SHP77 treated with DMSO at 0.1 percent for 48 hours (cell line): ENCODE results near the gene SNRPA.
A peak's percentile ranks its signal among the peaks of the same experiment; 100 is the strongest.

Experiments
- DNase-seq: peaks from one replicate; lab custom pipeline; 2025; lab: John Stamatoyannopoulos, UW

The SNRPA gene

GRCh38 chr19:40750874-40751537 is at the start of gene SNRPA:
Gene SNRPA, plus strand, starts transcription at chr19:40751203. Its CDS starts 206 bp downstream, at chr19:40751409.
- peak; percentile 99 for DNase-seq

- no peak for DNase-seq
Observed at GRCh38 chr19:40701758-40702157, 49.2 kb upstream of the SNRPA start.

- DNase-seq, result no peak
Observed at GRCh38 chr19:40702337-40703012, 48.5 kb upstream of the SNRPA start.

- DNase-seq, result no peak
Observed at GRCh38 chr19:40703029-40703755, 47.8 kb upstream of the SNRPA start.

- no peak for DNase-seq
Observed at GRCh38 chr19:40704491-40705361, 46.3 kb upstream of the SNRPA start.

- DNase-seq, result no peak
Observed at GRCh38 chr19:40705362-40705651, 45.7 kb upstream of the SNRPA start.

- no peak for DNase-seq
Observed at GRCh38 chr19:40705950-40706619, 44.9 kb upstream of the SNRPA start.

- no peak for DNase-seq
Observed at GRCh38 chr19:40707615-40708014, 43.4 kb upstream of the SNRPA start.

GRCh38 chr19:40709817-40710216 is 41.2 kb upstream of the SNRPA start:
- no peak for DNase-seq

GRCh38 chr19:40713939-40714338 is 37.1 kb upstream of the SNRPA start:
- no peak for DNase-seq

GRCh38 chr19:40714441-40715299 is 36.3 kb upstream of the SNRPA start:
- peak; percentile 93 for DNase-seq

- DNase-seq, result no peak
Observed at GRCh38 chr19:40716031-40716481, 34.9 kb upstream of the SNRPA start.

GRCh38 chr19:40716482-40717324 is 34.3 kb upstream of the SNRPA start, which contains the start of the genes COQ8B and ITPKC:
Gene COQ8B, minus strand, starts transcription at chr19:40716886. Its CDS starts 2,254 bp downstream, at chr19:40714632.
Gene ITPKC, plus strand, starts transcription at chr19:40717112. Its CDS starts 24 bp downstream, at chr19:40717136.
- peak; percentile 92 for DNase-seq

GRCh38 chr19:40717325-40717879 is 33.6 kb upstream of the SNRPA start:
- no peak for DNase-seq

- no peak for DNase-seq
Observed at GRCh38 chr19:40717880-40718773, 32.9 kb upstream of the SNRPA start.

- no peak for DNase-seq
Observed at GRCh38 chr19:40718774-40719391, 32.1 kb upstream of the SNRPA start.

GRCh38 chr19:40719414-40719894 is 31.5 kb upstream of the SNRPA start:
- no peak for DNase-seq

GRCh38 chr19:40721140-40721486 is 29.9 kb upstream of the SNRPA start:
- DNase-seq, result no peak
